NCI-H2081 (cell line): ENCODE data around the gene KCND3.

ENCODE experiments used
- DNase-seq, 2 experiments: peaks; one replicate each; lab custom pipeline; 2025; lab: John Stamatoyannopoulos, UW

The KCND3 gene

DNA sequence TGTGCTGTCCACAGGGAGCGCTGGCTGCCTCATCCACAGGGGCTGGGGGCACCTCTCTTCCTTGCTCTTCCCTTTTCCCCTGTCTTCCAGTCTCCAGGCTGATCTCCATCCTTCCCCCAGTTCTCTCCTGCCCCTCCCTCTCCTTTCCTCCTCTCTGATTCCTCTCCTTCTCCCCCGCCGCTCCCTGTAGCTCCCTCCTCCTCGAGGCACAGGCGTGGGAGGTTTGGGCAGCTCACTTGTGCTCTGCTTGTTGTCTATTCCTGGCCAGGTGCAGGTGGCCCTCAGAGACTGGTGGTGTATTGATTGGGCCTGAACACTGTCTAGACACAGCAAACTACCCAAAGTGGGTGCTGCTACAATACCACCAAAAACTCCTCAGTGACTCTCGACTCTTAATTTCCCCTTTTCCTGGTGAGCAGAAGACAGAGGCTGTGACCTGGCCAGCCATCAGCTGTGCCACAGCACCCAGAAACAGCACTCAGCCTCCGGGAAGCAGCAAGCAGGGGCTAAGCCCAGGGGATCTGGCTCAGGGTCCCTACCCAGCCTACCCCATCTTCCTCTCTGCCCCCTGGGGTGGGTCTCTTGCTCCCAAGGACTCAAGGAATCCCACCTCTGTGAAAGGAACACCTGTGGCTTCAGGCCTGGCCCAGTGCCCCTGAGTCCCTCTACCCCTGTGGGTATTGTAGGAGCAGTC is 140.5 kb downstream of the KCND3 start:
- no peak for DNase-seq

DNA sequence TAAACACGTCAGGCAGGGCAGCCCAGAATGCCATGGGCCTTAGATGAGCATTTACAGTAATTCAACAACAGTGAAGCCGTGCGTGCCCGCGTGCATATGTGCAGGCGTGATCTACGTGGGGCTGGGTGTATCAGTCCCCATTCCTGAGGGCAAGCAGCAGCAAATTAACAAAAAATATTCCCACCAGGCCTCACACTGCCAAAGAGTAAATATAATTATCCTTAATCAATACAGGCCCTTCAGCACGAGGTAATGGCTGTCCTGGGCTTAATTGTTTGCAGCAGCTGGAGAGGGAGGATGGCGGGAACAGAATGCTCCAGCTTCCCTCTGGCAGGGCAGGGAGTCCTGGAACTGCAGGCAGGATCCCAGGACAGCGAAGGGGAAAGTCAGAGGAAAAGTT is 142.0 kb downstream of the KCND3 start:
- DNase-seq: peak in 1 of 2 experiments; percentile 15

DNA sequence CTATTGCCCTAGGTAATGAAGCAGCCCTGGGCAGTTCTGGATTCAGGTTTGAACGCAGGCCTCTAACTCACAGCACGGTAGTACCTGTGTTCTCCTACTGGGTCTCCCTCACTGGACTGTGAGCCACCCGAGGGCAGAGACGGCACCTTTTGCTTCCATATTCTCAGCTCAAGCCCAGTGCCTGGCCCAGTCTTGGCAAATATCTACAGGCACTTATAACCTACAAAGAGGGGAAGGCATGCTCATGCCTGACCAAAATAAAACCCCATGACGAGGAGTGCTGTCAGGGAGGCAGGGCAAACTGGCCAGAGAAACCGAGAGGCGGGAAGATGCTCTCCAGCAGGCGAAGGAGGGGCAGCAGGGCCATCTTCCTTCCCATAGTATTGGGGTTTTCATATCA is 142.6 kb downstream of the KCND3 start:
- DNase-seq: no peak

DNA sequence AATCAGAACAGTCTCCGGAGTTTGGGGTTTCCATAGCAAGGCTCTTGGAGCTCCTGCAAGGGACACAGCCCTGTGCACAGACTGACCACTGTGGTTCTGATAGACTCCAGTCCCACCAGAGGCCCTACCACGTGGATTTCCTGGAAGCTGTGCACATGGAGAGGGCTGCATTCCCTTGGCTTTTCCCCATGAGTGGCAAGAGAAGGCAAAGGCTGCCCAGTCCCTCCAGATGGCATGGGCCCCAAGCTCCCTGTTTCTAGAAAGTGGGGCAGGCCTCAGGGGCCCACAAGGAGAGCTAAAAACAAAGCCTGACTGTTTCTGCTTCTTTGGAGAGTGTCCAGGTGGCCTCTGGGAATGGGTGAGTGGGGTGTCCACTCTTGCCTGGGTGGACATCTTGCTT is 146.3 kb downstream of the KCND3 start:
- no peak for DNase-seq

DNA sequence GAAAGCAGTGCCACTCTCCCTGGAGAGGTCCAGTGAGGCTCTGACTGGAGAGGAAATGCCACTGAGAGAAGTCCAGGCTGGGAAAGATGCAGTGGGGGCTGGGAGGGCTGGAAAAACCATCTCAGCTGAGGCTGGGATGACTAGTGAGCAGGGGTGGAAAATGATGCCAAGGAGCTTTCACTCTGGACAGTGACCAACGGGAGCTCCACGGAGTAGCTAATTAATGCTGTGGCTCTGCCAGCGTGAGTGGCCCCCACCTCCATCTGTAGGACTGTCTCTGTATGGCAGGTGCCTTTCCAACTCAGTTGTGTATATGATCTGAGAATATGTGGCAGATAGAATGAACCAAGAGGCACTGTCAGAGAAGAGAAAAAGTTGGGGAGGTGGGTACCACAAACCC is 147.1 kb downstream of the KCND3 start:
- DNase-seq: no peak

DNA sequence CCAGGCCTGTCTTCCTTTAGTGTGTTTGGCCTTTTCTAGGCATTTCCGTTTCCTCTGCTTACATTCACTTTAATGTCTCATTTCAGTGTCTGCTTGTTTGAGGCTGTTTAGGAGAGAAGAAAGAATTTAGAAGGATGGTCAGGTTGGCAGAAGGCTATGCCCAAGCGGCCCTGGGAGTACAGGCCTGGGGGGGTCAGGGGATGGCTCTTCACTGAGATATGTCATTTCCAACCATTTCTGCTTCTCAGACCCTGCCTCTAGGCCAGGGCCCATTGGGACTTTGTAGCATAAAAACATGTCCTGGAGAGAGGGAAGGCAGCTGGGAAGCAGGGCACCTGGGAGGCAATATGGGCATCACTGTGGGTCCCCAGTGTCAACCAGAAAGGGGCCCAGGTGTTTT is 147.7 kb downstream of the KCND3 start:
- DNase-seq: no peak

DNA sequence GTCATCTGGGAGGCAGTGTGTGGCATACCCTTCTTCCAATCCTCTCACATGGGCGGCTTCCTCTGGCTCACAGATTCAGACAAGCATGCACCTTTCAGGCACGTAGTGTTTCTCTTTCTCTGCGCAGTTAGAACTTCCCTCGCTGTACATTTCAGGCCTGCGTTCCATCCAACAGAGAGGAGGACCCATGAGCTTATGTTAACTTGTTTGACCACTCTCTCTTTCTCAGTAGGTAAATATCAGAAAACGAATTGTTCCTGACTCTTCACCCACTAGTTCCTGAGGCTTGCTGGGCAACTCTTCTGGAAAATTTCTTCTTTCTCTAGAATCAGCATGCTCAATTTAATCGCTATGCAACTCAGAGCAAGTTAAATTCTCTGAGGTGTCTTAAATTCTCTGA is 148.3 kb downstream of the KCND3 start:
- no peak for DNase-seq

DNA sequence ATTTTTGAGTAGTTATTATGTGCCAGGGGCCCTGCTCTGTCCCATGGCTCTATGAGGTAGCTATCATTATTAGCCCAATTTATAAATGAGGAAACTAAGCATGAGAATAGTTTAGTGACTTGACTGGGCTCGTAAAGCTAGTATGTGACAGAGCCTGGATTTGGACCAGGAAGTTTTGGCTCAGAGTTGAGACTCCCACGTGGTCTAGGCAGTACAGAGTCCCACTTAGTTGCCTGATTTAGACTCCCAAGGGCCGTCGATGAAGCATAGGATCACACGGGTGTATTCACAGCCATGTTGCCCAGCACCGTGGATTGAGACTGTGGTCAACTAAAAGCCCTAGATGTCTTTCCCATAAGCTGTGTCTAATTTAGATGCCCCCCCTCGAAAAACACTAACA is 152.1 kb downstream of the KCND3 start:
- no peak for DNase-seq

DNA sequence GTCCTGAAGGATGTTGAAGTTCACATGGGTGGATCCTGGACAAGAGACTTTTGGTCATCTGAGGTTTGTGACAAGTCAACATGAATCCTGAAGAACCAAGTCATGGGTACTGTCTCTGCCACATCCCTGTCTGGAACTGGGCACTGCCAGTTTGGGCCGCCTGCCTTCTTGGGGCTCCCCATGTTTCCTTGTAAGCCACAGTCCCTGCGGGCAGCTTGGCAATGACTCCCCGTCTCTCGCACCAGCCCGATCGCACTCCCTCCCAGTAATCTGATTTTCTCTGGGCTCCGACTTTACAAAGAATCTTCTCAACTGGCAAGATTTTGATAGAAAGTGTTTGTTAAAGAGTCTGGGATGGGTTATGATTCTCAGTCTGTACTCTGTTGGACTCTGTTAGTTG is 153.4 kb downstream of the KCND3 start:
- no peak for DNase-seq

DNA sequence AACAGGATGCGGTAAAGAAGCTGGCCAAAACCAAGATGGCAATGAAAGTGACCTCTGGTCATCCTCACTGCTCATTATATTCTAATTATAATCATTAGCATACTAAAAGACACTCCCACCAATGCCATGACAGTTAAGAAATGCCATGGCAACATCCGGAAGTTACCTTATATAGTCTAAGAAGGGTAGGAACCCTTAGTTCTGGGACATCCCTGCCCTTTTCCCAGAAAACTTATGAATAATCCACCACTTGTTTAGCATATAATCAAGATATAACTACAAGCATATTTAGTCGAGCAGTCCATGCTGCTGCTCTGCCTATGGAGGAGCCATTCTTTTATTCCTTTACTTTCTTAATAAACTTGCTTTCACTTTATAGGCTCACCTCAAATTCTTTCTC is 154.0 kb downstream of the KCND3 start:
- DNase-seq: no peak

DNA sequence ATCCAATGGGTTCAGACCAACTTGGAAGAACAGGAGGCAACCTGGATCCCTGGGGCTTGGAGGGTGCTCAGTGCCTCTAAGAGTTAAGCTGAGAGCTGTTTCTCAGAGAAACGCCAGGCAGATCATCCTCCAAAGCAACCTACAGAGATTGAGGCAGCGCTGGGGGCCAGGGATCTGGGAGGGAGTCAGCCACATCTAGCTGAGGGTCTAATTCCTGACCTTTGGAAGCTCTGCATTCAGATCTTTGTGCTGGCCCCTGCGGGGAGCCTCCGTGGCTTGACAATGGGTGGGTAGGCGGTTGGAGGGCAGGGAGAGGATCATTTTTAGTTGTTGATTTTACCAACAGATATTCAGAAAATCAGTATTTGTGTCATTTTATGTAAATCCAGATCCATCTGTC is 154.5 kb downstream of the KCND3 start:
- no peak for DNase-seq

DNA sequence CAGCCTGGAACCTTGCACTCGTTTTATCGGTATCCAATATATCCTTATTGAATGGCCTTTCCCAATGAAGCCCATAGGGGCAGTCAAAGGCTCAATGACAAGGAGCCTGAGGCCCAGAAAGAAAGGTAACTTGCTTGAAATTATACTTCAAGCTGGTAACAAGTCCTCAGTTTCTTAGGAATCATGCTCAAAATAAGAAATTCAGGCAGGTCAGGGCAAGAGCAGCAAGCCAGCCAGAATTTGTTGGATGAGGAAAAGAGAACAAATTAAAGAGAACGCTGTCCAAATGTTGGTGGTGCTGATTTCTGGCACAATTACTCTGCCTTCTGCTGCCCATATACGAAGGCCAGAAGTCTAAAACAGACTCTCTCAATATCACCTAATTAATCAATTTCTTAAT is 156.1 kb downstream of the KCND3 start:
- DNase-seq: no peak

DNA sequence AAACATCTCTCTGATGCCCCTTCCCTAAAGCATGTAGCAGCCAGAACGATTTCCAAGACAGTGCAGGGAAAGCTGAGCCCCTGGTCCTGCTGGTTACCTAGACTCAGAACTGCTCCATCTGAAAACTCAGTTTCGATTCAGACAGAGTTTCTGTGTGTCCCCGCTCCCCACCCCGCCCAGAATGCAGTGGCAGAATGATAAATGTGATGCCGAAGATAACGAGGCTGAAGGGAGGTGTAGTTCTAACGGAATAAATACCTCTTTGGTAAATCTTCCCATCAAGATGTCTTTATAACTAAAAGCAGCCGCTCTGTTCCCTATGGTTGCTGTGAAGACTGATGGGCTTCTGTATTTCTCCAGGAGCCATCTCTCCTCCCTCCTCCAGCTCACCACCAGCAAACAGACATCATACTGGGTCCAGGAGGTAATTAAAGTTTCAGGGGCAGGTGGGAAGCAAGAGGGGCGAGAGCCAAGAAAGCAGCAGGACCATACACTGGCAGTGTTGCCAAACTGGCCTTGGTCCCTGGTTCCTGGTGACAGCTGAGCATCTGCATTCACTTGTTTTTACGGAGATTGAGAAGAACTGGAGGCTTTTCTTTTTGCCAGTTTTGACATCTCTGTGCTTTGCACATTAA is 156.8 kb downstream of the KCND3 start:
- no peak for DNase-seq

DNA sequence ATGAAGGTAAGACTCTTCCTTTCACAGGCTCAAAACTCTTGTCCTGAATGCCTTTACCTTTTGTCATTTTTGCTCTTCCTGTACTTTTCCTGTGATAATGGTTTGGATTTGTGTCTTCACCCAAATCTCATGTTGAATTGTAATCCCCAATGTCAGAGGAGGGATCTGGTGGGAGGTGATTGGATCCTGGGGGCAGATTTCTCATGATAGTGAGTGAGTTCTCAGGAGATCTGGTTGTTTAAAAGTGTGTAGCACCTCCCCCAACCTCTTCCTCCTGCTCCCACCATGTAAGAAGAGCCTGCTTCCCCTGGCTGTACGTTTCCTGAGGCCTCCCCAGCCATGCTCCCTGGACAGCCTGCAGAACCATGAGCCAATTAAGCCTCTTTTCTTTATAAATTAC is 158.3 kb downstream of the KCND3 start:
- DNase-seq: no peak

DNA sequence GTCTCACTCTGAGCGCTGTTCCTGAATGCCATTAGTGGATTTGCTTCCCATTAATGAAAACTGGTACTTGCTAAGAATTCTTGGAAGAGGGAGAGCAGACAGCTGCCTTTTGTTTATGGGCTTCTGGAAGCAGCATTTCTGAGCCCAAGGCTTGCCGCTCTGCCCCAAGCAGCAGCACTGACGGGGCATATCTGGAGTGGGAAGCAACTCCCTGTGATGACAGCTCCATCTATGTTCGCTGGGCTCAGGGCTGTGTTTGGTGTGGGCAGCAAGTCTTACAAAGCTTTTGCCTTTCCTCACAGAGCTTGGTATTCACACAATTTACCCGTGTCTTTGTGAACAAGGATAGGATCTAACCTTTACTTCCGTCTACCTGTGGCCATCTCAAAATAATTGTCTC is 161.5 kb downstream of the KCND3 start:
- DNase-seq: no peak

DNA sequence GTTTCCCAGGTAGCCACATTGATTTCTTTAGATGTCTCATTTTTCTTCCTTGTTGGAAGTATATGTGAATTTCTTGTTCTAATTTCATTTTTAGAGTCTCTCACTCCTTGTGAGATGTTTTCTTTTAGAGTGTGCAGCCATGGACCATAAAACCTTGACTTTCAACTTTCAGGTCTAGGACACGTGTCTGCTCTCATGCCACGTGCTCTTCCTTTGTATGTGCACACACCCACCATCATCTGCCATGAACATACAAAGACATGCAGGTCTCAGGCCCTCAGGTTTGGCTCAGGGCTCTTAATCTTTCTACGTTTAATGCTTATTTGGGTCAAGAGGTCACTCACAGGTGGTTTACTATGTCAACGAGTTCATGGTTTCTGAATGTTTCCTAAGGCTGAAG is 163.2 kb downstream of the KCND3 start:
- no peak for DNase-seq

DNA sequence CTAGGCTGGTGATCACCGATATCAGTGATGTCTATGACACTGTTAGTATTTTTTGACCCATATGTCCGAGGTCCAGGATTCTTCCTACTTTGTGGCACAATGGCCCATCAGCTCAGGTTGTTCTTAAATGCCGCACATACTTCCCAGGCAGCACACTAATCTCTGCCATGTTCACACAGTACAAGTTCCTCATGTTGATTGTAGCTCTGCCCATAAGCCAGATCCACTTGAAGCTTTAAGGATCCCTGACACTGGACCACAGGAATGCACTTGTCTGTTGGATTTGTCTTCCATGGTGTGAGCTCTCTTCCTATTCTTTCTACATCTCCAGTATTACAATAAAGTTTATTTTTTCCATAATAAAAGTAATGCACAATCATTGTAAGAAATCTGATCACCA is 164.3 kb downstream of the KCND3 start:
- no peak for DNase-seq

DNA sequence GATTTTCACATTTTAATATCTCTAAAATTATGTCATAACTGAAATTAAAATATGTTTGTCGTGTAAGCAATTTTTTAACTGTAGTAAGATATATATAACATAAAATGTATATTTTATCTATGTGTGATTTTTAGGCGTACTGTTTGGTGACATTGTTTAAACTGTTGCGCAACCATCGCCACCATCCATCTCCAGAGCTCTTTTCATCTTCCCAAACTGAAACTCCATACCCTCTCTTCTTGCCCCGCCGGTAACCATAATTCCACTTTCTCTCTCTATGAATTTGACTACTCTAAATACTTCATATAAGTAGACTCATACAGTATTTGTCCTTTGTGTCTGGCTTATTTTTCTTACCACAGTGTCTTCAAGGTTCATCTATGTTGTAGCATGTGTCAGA is 167.3 kb downstream of the KCND3 start:
- DNase-seq: no peak

DNA sequence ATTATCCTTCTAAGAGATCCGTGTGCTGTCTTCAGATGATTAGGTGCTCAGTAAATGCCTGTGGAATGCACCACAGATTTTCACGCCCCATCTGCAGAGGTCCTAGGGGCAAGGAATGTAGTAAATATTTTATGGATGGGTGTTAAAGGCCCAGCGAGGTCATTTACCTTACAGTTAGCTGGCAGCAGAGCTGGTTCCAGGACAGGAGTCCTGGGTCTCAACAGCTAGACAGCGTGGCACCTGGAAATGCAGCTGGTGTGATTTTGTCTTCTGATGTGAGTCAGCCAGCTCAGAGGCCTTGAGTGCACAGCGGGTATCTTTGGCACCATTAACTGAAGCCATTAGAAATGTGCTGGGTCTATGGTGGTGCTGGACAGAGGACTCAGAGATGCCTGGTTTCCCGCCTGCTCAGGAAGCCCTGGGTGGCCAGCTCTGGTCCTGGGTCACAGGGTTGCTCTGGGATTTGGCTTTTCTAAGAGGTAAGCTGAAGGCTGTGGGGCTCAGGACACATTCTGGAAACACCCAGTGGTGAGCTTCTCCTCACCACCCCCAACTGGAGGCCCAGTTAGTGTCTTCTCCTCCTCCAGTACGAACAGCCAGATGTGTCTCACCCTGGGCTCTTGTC is 168.2 kb downstream of the KCND3 start:
- no peak for DNase-seq

DNA sequence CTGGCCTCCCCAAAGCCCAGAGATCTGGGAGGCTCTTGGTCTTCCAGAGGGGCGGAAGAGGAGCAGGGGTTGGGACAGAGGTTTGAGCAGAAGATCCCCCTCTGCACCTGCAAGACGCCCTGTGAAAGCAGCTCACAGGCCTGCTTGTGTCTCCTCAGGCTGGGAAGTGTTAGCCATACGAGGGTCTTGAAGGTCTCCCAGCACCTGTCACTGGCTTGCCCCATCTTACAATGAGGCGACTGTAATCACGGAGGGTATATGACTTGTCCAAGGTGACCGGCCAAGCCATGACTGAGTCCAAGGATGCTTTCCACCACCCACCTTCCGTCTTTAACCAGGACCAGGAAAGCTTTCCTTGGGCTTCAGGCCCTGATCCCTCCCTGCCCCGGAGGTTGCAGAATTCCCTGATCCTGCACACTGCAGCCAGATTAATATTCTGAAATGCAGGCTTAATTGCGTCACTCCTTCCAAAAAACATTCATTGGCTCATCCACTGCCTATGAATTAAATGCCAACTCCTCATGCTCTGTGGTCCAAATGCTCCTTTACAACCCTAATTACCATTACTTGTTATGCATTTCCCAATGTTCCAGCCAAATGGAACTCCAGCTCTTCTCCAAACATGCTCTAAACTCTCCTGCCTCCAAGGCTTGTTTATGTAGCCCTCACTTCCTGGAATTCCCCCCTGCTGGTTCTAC is 169.8 kb downstream of the KCND3 start:
- DNase-seq: no peak

DNA sequence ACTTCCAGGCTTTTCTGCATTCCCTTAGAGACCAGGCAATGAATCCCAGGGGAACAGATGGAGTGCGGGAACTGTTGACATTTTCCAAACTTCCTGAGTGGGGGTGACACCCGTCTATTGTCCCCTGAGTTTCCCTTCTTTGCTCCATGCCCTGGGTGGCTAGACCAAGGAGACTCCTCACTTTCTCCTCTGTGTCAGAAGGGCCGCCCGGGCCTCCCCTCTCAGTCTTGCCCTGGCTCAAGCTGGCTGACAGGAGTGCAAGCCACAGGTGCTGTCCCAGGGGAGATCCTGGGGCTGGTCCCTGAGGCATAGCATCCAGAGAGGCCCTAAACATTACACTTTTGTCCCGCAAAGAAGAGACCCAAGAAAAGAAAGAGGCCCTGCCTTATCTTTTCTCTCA is 170.9 kb downstream of the KCND3 start:
- no peak for DNase-seq

DNA sequence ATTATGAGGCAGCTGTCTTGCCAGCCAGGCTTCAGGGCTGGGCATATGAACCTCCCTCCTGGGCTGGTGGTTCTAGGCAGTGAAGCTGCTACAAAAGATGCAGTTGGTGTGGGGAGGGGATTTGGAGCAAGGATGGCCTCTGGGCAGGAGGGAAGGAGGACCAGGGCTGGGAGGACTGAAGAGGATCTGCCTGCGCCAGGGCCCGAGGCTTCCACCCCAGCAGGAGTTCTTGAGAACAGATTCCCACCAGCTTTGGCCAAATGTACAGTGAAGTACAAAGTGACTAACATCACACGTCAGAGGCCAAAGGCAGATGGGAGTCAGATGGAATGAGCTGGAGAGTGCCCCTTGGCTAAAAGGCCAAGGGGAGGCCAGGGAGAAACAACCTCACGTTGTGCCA is 171.4 kb downstream of the KCND3 start:
- DNase-seq: no peak

DNA sequence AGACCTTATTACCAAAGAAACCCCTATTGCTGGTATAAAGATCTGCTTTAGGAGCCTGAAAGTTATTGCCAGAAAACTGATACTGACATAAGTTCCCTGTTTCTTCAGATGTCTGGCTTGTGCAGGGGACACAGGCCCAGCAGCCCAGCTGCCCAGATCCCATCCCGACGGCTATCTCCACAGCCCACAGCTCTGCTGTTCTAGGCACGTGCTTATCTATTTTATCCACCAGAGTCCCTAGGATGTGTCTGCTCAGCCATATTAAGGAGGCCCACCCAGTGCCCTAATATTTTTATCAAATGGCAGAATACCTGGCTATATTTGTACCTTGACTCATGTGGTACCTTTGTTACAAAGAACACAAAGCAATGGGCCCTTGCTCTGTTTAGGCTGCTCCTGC is 174.8 kb downstream of the KCND3 start:
- DNase-seq: no peak
